Panc1 (cell line): Measurements from ENCODE around the gene GNAS.

Experiments
- POLR2AphosphoS5 ChIP-seq: IDR thresholded peaks from 2 replicates; pipeline ENCODE4 v1.6.1; 2012; ENCODE audit warnings: mild to moderate bottlenecking, low read depth, low read length, moderate library complexity
- SIN3A ChIP-seq: IDR thresholded peaks from 2 replicates; pipeline ENCODE4 v1.6.1; 2012; ENCODE audit warnings: low read depth, mild to moderate bottlenecking, low read length, moderate library complexity, borderline replicate concordance; ENCODE audit not compliant: insufficient read depth
- TF ChIP-seq, protein P1 (sequence below): fragments of 450-650 bp; IDR thresholded peaks from 2 replicates; pipeline ENCODE4 v1.5.1; 2017; ENCODE audit warnings: mild to moderate bottlenecking

DNA sequence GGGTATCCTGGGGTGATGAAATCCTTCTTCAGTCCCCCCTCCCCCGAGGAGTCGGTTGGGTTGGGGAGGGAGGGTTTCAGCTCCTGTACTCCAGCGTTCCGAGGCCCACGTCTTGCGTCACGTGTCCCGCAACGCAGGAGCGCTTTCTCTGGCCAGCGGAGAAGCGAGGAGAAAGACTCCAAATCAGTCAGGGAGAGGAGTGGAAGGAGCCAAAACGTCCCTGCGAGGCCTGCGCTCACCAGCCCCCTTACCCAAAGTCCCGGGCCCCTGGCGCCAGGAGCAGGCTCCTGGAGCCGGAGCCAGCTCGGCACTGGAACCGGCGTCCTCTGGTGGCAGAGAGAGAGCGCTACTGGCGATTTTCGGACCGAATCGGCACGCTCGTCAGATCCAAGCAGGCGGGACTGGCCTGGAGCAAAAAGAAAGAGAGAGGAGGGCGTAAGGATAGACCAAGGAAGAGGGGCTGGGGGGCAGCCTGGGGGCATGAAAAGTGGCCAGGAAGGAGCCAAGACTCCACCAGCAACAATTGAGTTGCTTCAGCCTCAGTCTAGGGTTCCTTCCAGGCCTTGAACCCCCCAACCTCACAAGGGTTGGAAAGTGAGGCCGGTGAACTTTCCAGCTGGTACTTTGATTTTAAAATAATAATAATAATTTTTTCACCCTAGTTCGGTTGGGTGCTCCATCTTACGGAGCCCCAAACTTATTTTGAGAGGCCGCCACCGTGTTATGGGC is at the start of gene GNAS:
- TF ChIP-seq, protein P1, sequence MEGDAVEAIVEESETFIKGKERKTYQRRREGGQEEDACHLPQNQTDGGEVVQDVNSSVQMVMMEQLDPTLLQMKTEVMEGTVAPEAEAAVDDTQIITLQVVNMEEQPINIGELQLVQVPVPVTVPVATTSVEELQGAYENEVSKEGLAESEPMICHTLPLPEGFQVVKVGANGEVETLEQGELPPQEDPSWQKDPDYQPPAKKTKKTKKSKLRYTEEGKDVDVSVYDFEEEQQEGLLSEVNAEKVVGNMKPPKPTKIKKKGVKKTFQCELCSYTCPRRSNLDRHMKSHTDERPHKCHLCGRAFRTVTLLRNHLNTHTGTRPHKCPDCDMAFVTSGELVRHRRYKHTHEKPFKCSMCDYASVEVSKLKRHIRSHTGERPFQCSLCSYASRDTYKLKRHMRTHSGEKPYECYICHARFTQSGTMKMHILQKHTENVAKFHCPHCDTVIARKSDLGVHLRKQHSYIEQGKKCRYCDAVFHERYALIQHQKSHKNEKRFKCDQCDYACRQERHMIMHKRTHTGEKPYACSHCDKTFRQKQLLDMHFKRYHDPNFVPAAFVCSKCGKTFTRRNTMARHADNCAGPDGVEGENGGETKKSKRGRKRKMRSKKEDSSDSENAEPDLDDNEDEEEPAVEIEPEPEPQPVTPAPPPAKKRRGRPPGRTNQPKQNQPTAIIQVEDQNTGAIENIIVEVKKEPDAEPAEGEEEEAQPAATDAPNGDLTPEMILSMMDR = peak; percentile 43
- TF ChIP-seq POLR2AphosphoS5 (no peak), SIN3A (no peak)
